ENCODE data around the gene ARID3B.

- TF ChIP-seq CTCF (IDR thresholded peaks at IDR 0.05) (no peak), POLR2A (IDR thresholded peaks at IDR 0.05) (no peak)
Observed at GRCh38 chr15:74543043-74543422, 2.0 kb downstream of the ARID3B start.

Measured in adrenal gland (tissue), 5 donors.